Measurements from ENCODE around the gene ACER3.
"Not testable (repeated sequence)": the region's sequence is repeated elsewhere in the genome, so short reads cannot be mapped to it uniquely, and the experiment has no call there.

The ACER3 gene

DNA sequence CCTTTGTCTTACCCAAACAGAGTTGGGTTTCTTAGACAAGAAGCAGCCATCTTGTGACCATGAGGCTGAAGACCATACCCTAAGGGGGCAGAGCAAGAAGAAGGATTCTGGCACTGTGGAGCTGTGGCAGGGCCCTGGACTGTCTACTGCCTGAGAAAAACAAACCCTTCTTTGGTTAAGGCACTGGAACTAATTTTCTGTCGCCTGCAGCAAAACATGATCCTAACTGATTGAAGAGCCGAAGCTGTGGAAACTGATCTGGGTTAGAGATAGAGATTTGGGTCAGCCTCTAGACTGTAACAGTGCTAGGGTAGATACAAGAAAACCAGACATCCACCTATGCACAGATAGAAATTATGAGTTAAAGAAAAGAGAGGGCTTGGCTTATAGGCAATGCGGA lies 11.3 kb upstream of the ACER3 start:
- TF ChIP-seq, protein P1, sequence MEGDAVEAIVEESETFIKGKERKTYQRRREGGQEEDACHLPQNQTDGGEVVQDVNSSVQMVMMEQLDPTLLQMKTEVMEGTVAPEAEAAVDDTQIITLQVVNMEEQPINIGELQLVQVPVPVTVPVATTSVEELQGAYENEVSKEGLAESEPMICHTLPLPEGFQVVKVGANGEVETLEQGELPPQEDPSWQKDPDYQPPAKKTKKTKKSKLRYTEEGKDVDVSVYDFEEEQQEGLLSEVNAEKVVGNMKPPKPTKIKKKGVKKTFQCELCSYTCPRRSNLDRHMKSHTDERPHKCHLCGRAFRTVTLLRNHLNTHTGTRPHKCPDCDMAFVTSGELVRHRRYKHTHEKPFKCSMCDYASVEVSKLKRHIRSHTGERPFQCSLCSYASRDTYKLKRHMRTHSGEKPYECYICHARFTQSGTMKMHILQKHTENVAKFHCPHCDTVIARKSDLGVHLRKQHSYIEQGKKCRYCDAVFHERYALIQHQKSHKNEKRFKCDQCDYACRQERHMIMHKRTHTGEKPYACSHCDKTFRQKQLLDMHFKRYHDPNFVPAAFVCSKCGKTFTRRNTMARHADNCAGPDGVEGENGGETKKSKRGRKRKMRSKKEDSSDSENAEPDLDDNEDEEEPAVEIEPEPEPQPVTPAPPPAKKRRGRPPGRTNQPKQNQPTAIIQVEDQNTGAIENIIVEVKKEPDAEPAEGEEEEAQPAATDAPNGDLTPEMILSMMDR (conservative IDR thresholded peaks at IDR 0.05; ENCODE audit: low read depth, low read length) = no peak

DNA sequence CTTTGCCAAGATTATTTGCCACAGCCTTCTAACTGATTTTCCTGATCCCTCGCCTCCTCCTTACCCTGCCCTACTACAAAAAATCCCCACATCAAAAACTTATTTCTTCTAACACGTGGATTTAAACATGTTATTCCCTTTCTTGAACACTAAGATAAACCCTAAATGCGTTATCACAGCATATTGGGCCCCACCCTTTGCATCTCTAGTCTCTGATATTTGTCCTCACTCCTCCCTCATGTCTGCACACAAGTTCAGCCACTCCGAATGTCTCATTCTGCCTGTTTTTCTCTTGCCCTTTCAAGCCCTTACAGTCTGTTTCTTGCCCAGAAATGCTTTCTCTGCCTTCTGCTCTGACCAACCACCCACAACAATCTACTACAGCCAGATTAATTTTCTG lies 10.6 kb upstream of the ACER3 start:
- H3K4me3 ChIP-seq (ENCODE audit: low read depth, low read length) = no peak overlapping the region
- TF ChIP-seq, protein P1 (conservative IDR thresholded peaks at IDR 0.05; ENCODE audit: low read depth, low read length) = no peak
- DNase-seq (ENCODE audit: low read depth) = no peak

More for the DNA sequence above, 11.3 kb upstream of the ACER3 start:
- DNase-seq (ENCODE audit: low read depth) = no peak
- no peak overlapping the region for H3K4me3 ChIP-seq (ENCODE audit: low read depth, low read length)

DNA sequence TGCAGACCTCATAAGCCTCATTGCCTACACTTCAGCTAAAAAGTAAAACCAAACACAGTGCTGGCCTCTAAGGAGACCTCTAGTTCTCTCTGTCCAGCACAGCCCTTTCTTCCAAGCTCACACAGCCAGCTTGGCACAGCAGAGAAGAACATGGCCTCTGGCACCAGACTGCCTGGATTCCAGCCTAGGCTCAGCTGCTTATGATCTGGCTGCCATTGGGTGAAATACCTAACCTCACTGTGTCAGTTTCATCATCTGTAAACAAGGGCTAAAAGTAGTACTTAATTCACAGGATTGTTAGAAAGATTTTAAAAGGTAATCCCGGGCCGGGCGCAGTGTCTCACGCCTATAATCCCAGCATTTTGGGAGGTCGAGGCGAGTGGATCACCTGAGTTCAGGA lies 9.9 kb upstream of the ACER3 start:
- TF ChIP-seq, protein P1 (conservative IDR thresholded peaks at IDR 0.05; ENCODE audit: low read depth, low read length) = no peak
- no peak overlapping the region for H3K4me3 ChIP-seq (ENCODE audit: low read depth, low read length)
- DNase-seq (ENCODE audit: low read depth) = peak; percentile 30

DNA sequence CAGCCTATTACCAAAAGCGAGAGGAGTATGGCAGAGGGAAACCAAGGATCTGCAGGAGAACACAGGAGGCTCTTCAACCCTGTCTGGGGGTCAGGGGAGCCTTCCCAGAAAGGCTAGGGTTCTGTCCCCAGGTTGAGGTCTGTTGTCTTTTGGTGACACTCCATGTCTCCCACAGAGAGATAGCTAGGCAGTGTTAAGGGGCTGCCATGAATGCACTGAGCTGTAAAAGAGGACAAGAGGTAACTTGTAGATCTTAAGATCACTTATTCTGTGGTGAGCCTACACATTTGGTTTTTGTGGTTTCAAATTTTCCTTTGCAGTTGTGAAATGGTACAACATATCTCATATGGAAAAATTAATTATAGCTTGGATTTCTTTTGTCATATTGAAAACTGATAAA lies 6.0 kb upstream of the ACER3 start:
- no peak for DNase-seq (ENCODE audit: low read depth)
- TF ChIP-seq, protein P1 (conservative IDR thresholded peaks at IDR 0.05; ENCODE audit: low read depth, low read length) = no peak
- no peak overlapping the region for H3K4me3 ChIP-seq (ENCODE audit: low read depth, low read length)

DNA sequence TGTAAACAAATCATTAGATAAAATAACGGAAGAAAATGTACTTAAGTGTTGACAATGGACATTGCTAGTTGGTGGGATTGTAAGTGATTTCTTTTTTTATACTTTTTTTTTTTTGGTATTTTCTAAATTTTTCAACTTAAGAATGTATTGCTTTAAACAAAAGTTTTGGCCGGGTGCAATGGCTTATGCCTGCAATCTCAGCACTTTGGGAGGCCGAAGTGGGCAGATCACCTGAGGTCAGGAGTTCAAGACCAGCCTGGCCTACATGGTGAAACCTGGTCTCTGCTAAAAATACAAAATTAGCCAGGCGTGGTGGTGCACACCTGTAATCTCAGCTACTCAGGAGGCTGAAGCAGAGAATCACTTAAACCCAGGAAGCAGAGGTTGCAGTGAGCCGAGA lies 5.0 kb upstream of the ACER3 start:
- not testable (repeated sequence) for DNase-seq (ENCODE audit: low read depth); H3K4me3 ChIP-seq (ENCODE audit: low read depth, low read length)

DNA sequence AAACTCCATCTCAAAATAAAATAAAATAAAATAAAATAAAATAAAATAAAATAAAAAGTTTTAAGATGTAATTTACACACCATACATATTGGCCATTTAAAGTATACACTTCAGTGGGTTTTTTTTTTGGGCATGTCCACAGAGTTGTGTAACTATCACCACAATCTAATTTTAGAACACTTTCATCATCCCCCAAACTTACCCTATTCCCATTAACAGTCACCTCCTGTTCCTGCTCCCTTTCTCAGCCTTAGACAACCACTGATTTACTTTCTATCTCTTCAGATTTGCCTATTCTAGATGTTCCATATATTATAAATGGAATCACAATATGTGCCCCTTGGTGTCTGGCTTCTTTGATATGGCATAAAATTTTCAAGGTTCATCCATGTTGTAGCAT lies 4.6 kb upstream of the ACER3 start:
- peak; percentile 22 for DNase-seq (ENCODE audit: low read depth)
- TF ChIP-seq, protein P1 (conservative IDR thresholded peaks at IDR 0.05; ENCODE audit: low read depth, low read length) = no peak
- no peak overlapping the region for H3K4me3 ChIP-seq (ENCODE audit: low read depth, low read length)

DNA sequence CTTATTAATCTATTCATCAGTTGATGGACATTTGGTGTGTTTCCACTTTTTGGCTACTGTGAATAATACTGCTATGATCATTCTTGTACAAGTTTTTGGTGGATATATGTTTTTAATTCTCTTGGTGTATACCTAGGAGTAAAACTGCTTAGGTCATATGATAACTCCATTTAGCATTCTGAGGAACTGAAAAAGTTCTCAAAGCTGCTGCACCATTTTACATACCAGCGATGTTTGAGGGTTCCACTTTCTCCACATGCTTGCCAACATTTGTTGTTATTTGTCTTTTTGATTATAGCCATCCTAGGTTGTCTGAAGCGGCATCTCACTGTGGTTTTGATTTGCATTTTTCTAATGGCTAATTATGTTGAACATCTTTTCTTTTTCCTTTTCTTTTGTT lies 4.1 kb upstream of the ACER3 start:
- no peak for DNase-seq (ENCODE audit: low read depth)
- TF ChIP-seq, protein P1 (conservative IDR thresholded peaks at IDR 0.05; ENCODE audit: low read depth, low read length) = no peak

More for the DNA sequence above, 4.1 kb upstream of the ACER3 start:
- H3K4me3 ChIP-seq (ENCODE audit: low read depth, low read length) = no peak overlapping the region
